Measurements from ENCODE around the gene ARHGAP44. TPM values are rescaled to one million over a fixed set of nuclear protein-coding genes. Genes with fewer than 3 reads are reported as not detected.

The ARHGAP44 gene
- total and polyA plus RNA-seq, 2 experiments from 2014 or later: 4.6 to 5.4 TPM

GRCh38 chr17:13030459-13031300 is 241.4 kb downstream of the ARHGAP44 start:
- WGBS (ENCODE audit: low lambda C conversion rate, missing lambda C conversion rate): 51% methylated on average over 11 of the region's 11 CpGs
- TF ChIP-seq EZH2 (IDR thresholded peaks at IDR 0.05; ENCODE audit: borderline replicate concordance): no peak
- TF ChIP-seq, protein P1, sequence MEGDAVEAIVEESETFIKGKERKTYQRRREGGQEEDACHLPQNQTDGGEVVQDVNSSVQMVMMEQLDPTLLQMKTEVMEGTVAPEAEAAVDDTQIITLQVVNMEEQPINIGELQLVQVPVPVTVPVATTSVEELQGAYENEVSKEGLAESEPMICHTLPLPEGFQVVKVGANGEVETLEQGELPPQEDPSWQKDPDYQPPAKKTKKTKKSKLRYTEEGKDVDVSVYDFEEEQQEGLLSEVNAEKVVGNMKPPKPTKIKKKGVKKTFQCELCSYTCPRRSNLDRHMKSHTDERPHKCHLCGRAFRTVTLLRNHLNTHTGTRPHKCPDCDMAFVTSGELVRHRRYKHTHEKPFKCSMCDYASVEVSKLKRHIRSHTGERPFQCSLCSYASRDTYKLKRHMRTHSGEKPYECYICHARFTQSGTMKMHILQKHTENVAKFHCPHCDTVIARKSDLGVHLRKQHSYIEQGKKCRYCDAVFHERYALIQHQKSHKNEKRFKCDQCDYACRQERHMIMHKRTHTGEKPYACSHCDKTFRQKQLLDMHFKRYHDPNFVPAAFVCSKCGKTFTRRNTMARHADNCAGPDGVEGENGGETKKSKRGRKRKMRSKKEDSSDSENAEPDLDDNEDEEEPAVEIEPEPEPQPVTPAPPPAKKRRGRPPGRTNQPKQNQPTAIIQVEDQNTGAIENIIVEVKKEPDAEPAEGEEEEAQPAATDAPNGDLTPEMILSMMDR (IDR thresholded peaks at IDR 0.05; ENCODE audit: poor library complexity): peak; percentile 77
- TF ChIP-seq EZH2phosphoT487 (IDR thresholded peaks at IDR 0.05; ENCODE audit: low read depth, severe bottlenecking, unreplicated experiment): no peak
- Histone ChIP-seq H3K4me1 (ENCODE audit: insufficient read depth) (no peaks in the 10 kb centered on the region), H3K79me2 (no peaks in the 10 kb centered on the region), H3K36me3 (replicated peaks; ENCODE audit: insufficient read depth, low read depth) (no peaks in the 10 kb centered on the region), H3K4me3 (no peak overlapping the region), H3K27ac (no peak overlapping the region), H4K20me1 (ENCODE audit: insufficient read depth, poor library complexity, severe bottlenecking) (no peaks in the 10 kb centered on the region), H3K9me3 (ENCODE audit: low read depth) (no peaks in the 10 kb centered on the region), H2AFZ (no peak overlapping the region), H3K4me2 (no peak overlapping the region), H3K9me2 (replicated peaks; ENCODE audit: insufficient read depth) (no peaks in the 10 kb centered on the region), H3K27me3 (no peaks in the 10 kb centered on the region)
- DNase-seq (ENCODE audit: low spot score): peak; percentile 74

DNA sequence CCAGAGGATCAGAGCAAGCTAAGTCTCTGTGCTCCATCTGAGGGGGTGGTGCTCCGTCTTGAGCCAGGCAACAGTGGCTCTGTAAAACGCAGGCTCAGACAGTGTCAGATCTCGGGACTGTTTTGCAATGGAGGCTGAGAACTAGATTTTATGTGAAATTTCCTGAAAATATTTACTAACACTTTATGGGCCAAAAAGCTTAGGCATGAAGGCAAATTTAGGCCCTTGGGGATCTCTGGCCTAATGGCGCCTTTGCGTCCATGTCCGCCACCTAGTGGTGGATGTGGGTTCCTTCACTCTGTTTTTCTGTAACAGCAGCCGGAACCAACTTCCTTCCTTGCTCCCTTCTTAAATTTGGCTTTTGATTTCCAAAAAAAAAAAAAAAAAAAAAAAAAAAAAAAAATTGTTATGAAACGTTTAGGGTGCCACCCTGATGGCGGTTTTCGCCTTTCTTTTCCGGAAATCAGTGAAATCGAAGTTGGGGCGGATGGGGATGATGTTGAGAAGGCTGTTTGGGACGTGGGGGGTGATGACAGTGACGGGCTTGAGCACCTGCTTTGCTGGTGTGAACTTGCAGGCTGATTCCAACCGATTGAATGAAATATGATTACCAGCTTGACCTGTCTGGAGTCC is 242.5 kb downstream of the ARHGAP44 start:
- Histone ChIP-seq H4K20me1 (ENCODE audit: insufficient read depth, poor library complexity, severe bottlenecking) (no peaks in the 10 kb centered on the region), H2AFZ (no peak overlapping the region), H3K4me2 (no peak overlapping the region), H3K9me3 (ENCODE audit: low read depth) (peaks cover 1% of the 10 kb centered on the region), H3K4me3 (no peak overlapping the region), H3K27me3 (no peaks in the 10 kb centered on the region), H3K79me2 (no peaks in the 10 kb centered on the region), H3K9me2 (replicated peaks; ENCODE audit: insufficient read depth) (no peaks in the 10 kb centered on the region), H3K4me1 (ENCODE audit: insufficient read depth) (no peaks in the 10 kb centered on the region), H3K36me3 (replicated peaks; ENCODE audit: insufficient read depth, low read depth) (no peaks in the 10 kb centered on the region), H3K27ac (no peak overlapping the region)
- no peak for TF ChIP-seq EZH2 (IDR thresholded peaks at IDR 0.05; ENCODE audit: borderline replicate concordance)
- TF ChIP-seq EZH2phosphoT487 (IDR thresholded peaks at IDR 0.05; ENCODE audit: low read depth, severe bottlenecking, unreplicated experiment): no peak
- TF ChIP-seq, protein P1 (IDR thresholded peaks at IDR 0.05; ENCODE audit: poor library complexity): peak; percentile 72
- WGBS (ENCODE audit: low lambda C conversion rate, missing lambda C conversion rate): 62% methylated on average over 16 of the region's 16 CpGs
- peak; percentile 60 for DNase-seq (ENCODE audit: low spot score)

GRCh38 chr17:13035420-13035819 is 246.1 kb downstream of the ARHGAP44 start:
- TF ChIP-seq, protein P1 (IDR thresholded peaks at IDR 0.05; ENCODE audit: poor library complexity): no peak
- no peak for TF ChIP-seq EZH2phosphoT487 (IDR thresholded peaks at IDR 0.05; ENCODE audit: low read depth, severe bottlenecking, unreplicated experiment)
- TF ChIP-seq EZH2 (IDR thresholded peaks at IDR 0.05; ENCODE audit: borderline replicate concordance): no peak
- 88% methylated on average over 1 of the region's 1 CpG for WGBS (ENCODE audit: low lambda C conversion rate, missing lambda C conversion rate)
- no peaks in the 10 kb centered on the region for H3K4me1 ChIP-seq (ENCODE audit: insufficient read depth)
- no peaks in the 10 kb centered on the region for H3K79me2 ChIP-seq
- no peak overlapping the region for H3K27ac ChIP-seq
- no peaks in the 10 kb centered on the region for H3K36me3 ChIP-seq (replicated peaks; ENCODE audit: insufficient read depth, low read depth)
- no peak overlapping the region for H2AFZ ChIP-seq
- H3K4me3 ChIP-seq: no peak overlapping the region
- no peaks in the 10 kb centered on the region for H3K9me2 ChIP-seq (replicated peaks; ENCODE audit: insufficient read depth)
- H4K20me1 ChIP-seq (ENCODE audit: insufficient read depth, poor library complexity, severe bottlenecking): no peaks in the 10 kb centered on the region
- no peak for DNase-seq (ENCODE audit: low spot score)
- peaks cover 6% of the 10 kb centered on the region for H3K9me3 ChIP-seq (ENCODE audit: low read depth)
- H3K27me3 ChIP-seq: no peaks in the 10 kb centered on the region
- H3K4me2 ChIP-seq: no peak overlapping the region
